HG03460 (cell line): ENCODE results near the gene SLC31A2.

Experiments
- ATAC-seq: cut with Tn5 transposase; IDR thresholded peaks from one replicate; pipeline ENCODE4 v1.9.1; 2021; ENCODE audit not compliant: unreplicated experiment

Gene SLC31A2

GRCh38 chr9:113184539-113184938 is 33.7 kb downstream of the SLC31A2 start:
- ATAC-seq, result no peak

GRCh38 chr9:113185271-113185670 is 34.5 kb downstream of the SLC31A2 start:
- no peak for ATAC-seq

DNA sequence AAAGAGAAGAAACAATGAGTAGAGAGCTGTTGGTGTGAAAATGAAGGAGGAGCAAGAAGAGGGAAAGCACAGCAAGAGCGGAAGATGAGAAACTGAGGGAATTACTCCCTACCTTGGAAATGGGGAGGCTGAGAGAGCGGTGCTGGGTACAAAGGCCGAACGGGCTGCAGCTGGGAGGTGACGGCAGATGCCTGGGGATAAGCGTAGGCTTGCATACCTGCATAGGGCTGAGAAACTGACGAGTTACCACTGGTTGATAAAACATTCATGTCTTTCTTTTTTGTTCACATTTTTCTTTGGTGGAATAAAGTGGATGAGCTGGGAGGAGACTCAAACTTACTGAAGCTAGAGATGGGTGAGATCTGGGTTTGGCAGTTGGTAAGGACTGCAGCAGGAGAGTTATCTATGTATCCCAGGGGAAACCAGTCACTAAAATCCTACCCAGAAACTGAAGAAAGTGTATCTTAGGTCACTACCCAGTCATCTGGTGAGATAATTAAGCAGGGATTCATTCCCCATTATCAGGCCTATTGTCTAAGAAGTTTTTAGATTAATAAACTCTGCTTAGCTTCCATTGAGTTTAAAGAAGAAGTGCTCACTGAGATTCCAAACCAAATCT is 35.4 kb downstream of the SLC31A2 start:
- ATAC-seq, result no peak

GRCh38 chr9:113187929-113188595 is 37.3 kb downstream of the SLC31A2 start:
- ATAC-seq, result no peak

DNA sequence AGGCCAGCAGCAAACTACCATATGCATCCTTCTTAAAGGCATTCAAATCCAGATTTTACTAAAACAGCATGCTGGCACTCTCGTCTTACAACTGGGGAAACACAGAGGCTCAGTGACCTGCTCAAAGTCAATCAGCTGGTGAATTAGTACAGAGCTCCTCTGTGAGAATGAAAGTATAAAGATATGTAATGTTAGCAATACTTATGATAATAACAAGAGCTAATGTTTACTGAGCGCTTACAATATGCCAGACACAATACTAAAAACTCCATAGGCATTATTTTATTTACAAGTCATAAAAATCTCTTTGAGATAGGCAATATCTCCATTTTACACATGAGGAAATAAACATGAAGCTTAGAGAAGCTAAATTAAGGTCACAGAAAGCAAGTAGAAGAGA is 41.6 kb downstream of the SLC31A2 start:
- no peak for ATAC-seq

DNA sequence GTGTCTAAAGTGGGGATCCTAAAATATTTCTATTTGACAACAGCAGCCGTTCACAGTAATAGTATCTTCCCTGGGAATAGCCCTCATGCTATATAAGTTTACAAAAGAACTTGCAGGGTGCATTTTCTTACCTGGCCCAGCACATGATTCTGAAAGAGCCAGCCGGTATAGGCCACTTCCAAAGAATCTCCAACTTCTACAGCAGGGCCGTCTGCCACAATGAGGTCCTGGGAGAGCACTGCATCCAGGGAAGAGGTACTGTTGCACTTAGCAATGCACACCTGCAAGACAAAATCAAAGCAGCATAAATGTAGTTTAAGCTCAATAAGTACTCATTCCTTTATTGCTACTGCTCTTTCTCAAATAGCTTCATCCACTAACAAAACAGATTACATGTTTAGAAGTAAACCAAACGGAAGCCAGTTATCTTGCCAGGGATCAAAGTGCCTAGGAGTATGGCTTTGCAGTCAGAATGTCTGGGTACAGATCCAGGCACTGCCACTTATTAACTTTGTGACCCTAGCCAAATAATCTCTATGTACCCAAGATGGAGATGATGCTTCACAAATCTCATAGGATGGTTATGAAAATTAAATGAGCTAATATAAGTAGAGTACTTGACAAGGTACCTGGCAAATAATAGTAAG is 49.0 kb downstream of the SLC31A2 start:
- ATAC-seq, result no peak

GRCh38 chr9:113205432-113205831 is 54.6 kb downstream of the SLC31A2 start:
- no peak for ATAC-seq

DNA sequence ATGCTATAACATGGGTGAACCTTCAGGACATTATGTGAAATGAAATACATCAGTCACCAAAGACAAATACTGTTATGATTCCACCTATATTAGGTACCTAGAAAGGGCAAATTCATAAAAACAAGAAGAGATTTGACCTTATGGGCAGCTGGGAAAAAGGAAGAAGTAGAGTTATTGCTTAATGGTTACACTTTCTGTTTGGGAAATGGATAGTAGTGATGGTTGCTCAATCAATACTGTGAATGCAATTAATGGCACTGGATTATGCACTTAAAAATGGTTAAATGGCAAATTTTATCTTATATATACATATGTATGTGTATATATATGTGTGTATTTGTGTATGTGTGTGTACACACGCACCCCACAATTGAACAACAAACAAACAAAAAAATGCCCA is 55.1 kb downstream of the SLC31A2 start:
- ATAC-seq, result no peak

- ATAC-seq, result no peak
These were observed 60.0 kb downstream of the SLC31A2 start for GRCh38 chr9:113210815-113211214.
